Measurements from ENCODE around the gene CEBPE.

CEBPE gene

DNA sequence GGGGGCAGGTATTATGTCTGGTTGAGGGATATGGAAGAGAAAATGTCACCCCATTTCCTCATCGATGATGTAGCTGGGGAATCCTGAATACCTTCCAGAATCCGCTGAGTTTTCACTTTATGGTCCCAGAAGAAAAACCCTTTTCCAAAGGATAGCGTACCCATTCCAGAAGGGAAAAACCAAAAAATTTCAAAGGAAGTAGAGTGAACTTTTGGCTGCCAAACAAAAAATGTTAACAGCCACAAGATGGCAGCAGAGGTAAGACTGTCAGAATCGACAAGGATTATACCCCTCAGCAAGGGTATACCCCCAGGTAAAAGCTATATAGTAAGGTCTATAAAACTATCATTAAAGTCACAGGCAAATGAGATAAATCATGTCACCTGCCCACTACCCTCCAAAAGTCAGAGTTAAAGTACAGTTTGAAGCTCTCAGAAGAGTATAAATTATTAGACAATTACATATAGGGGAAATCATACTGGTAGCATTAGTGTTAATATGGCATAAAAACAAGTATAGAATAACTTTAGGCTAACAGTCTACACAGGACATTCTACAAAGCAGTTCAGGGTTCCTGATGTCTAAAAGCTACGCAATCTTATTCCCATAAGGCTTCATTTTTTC is 42.2 kb downstream of the CEBPE start:
- Histone ChIP-seq H3K9me3 (ENCODE audit: control extremely low read depth in 1 of 5, control insufficient read depth in 4 of 5, insufficient read depth in 2 of 5, low read depth in 1 of 5, low read length in 4 of 5) (no peaks in the 10 kb centered on the region), H3K4me3 (ENCODE audit: control insufficient read depth in 1 of 7, extremely low read depth in 1 of 7, insufficient read depth in 4 of 7, low read depth in 2 of 7, low read length in 6 of 7) (no peak overlapping the region), H3K36me3 (ENCODE audit: control insufficient read depth in 4 of 4, insufficient read depth in 4 of 4, low read length in 3 of 4) (peaks cover 42 to 88% (median 71%) of the 10 kb centered on the region in 4 experiments), H3K27me3 (replicated peaks in 2 of 5; ENCODE audit: control insufficient read depth in 4 of 5, insufficient read depth in 5 of 5, low read length in 4 of 5) (no peaks in the 10 kb centered on the region), H3K4me1 (ENCODE audit: control extremely low read depth in 1 of 4, control insufficient read depth in 4 of 4, insufficient read depth in 4 of 4, low read length in 3 of 4) (peaks cover 0 to 6% (median 5%) of the 10 kb centered on the region in 4 experiments), H3K27ac (ENCODE audit: insufficient read depth in 1 of 2, low read depth in 1 of 2, low read length in 2 of 2, poor library complexity in 1 of 2, severe bottlenecking in 2 of 2) (no peak overlapping the region)
- ChIA-PET POLR2A (interaction anchor here (1.2 to 2.1 kb wide), 2 partner anchors 18 to 105 kb away, joined by 3 to 16 read pairs; partner anchors contain the start of genes ACIN1 and C14orf119), CTCF (interaction anchor here (0.6 to 17.5 kb wide), 25 partner anchors 9 to 254 kb away, joined by 3 to 200 read pairs (median 8); partner anchors contain the start of genes ACIN1 and C14orf119)
- 97% methylated on average over 3 of the region's 5 CpGs for WGBS (ENCODE audit: insufficient coverage)
- DNase-seq: peak; percentile 35 to 65 (median 51)

DNA sequence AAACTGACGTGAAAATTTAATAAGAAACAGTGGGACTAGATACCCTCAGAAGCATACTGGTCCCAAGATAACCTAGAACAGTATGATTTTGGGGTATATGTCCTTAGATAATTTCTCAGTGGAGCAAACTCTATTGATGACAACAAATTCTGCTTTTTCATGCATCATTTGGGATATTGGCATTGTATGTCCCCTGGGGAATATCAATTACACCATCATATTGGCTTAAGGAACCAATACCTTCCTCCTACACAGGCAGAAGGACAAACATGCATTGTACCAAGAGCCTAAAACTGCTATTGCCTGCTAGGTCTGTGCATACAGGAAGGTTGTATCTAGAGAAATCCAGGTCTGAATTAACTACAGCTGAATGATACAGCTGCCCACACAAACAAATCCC is 44.1 kb downstream of the CEBPE start:
- 88% methylated on average over 1 of the region's 1 CpG for WGBS (ENCODE audit: insufficient coverage)
- Histone ChIP-seq H3K27ac (ENCODE audit: insufficient read depth in 1 of 2, low read depth in 1 of 2, low read length in 2 of 2, poor library complexity in 1 of 2, severe bottlenecking in 2 of 2) (no peak overlapping the region), H3K4me3 (ENCODE audit: control insufficient read depth in 1 of 7, extremely low read depth in 1 of 7, insufficient read depth in 4 of 7, low read depth in 2 of 7, low read length in 6 of 7) (no peak overlapping the region), H3K9me3 (ENCODE audit: control extremely low read depth in 1 of 5, control insufficient read depth in 4 of 5, insufficient read depth in 2 of 5, low read depth in 1 of 5, low read length in 4 of 5) (no peaks in the 10 kb centered on the region), H3K27me3 (replicated peaks in 2 of 5; ENCODE audit: control insufficient read depth in 4 of 5, insufficient read depth in 5 of 5, low read length in 4 of 5) (no peaks in the 10 kb centered on the region), H3K4me1 (ENCODE audit: control extremely low read depth in 1 of 4, control insufficient read depth in 4 of 4, insufficient read depth in 4 of 4, low read length in 3 of 4) (peaks cover 0 to 23% (median 20%) of the 10 kb centered on the region in 4 experiments), H3K36me3 (ENCODE audit: control insufficient read depth in 4 of 4, insufficient read depth in 4 of 4, low read length in 3 of 4) (peaks cover 27 to 72% (median 56%) of the 10 kb centered on the region in 4 experiments)
- ChIA-PET CTCF (interaction anchor here (1.0 to 17.5 kb wide), 6 partner anchors 11 to 111 kb away, joined by 3 to 200 read pairs (median 14); partner anchors contain the start of gene ACIN1), POLR2A (no interaction called here)
- DNase-seq: no peak

DNA sequence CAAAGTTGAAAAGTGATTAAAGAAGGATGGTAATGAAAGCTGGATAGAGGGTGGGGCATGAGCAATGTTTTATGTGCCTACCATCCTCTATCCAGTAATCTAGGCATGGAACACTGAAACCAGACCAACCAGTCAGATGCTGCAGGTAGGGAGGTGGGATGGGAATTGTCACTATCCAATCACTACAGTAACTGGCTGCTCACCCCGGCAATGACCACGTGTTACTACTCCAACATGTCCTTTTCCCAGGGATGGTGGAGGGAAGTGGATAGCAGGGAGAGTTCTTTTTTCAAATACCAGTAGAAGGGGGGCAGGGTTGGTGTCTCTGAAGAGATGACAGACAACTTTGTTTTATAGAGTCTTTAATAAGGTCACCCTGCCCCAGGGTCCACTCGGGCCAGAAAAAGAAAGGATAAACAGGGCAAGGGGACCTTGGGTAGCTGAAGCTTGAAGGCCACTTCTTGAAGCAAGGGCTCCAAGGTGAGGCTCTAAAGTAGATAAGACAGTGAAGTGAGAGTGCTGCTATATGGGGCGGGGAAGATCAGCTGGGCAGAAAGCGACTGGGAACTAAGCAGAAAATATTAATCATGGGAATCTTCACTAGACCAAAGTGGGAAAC is 47.0 kb downstream of the CEBPE start:
- Histone ChIP-seq H3K27ac (ENCODE audit: insufficient read depth in 1 of 2, low read depth in 1 of 2, low read length in 2 of 2, poor library complexity in 1 of 2, severe bottlenecking in 2 of 2) (peak overlapping the region; percentile 73 to 92), H3K4me3 (ENCODE audit: control insufficient read depth in 1 of 7, extremely low read depth in 1 of 7, insufficient read depth in 4 of 7, low read depth in 2 of 7, low read length in 6 of 7) (peak overlapping the region in 5 of 7 experiments; percentile 88 to 97 (median 92)), H3K4me1 (ENCODE audit: control extremely low read depth in 1 of 4, control insufficient read depth in 4 of 4, insufficient read depth in 4 of 4, low read length in 3 of 4) (peaks cover 0 to 33% (median 28%) of the 10 kb centered on the region in 4 experiments), H3K36me3 (ENCODE audit: control insufficient read depth in 4 of 4, insufficient read depth in 4 of 4, low read length in 3 of 4) (peaks cover 20 to 63% (median 45%) of the 10 kb centered on the region in 4 experiments), H3K9me3 (ENCODE audit: control extremely low read depth in 1 of 5, control insufficient read depth in 4 of 5, insufficient read depth in 2 of 5, low read depth in 1 of 5, low read length in 4 of 5) (no peaks in the 10 kb centered on the region), H3K27me3 (replicated peaks in 2 of 5; ENCODE audit: control insufficient read depth in 4 of 5, insufficient read depth in 5 of 5, low read length in 4 of 5) (no peaks in the 10 kb centered on the region)
- ChIA-PET CTCF (interaction anchor here (0.7 to 17.5 kb wide), 12 partner anchors 11 to 116 kb away, joined by 3 to 200 read pairs (median 14); partner anchors contain the start of genes ACIN1, C14orf119, CDH24 and CIROP), POLR2A (interaction anchor here (0.6 to 1.7 kb wide), 4 partner anchors 17 to 65 kb away, joined by 3 read pairs; partner anchors contain the start of genes ACIN1 and C14orf119)
- DNase-seq: no peak
- 82% methylated on average over 3 of the region's 5 CpGs for WGBS (ENCODE audit: insufficient coverage)

DNA sequence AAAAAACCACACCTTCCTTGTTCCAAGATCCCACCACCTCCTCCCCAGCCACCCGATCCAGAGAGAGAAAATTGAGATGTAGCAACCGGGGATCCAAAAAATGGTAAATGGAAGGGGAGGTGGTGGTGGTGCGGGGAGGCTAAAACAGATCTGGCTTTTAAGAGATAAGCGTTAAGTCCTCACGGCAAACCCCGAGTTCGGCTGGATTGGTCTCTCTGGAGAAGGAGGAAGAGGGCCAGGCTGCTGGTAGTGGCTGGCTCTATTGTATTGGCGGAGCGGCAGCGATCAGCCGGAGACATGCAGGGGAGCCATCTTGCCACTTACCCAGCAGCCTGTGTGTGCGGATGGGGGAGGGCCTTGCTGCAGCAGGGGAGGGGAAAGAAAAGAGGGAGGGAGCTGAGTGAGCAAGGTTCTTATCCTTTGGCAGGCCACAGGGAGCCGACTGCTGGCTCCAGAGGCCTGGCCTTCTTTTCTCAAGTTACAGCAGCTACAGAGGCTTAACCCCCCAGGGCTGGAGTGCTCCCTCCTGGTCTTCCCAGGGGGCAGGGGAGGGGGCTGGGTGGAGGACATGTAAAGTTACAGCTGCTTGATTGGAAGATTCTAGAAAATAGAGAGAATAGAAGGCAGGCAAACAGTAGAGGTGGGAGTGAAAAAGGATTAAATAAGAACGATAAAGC is 47.7 kb downstream of the CEBPE start:
- 0% methylated on average over 10 of the region's 14 CpGs for WGBS (ENCODE audit: insufficient coverage)
- ChIA-PET CTCF (interaction anchor here (1.0 to 17.5 kb wide), 16 partner anchors 10 to 111 kb away, joined by 3 to 200 read pairs (median 9); partner anchors contain the start of genes ACIN1, C14orf119, CDH24 and CIROP), POLR2A (interaction anchor here (0.6 to 1.7 kb wide), 4 partner anchors 18 to 64 kb away, joined by 3 read pairs; partner anchors contain the start of genes ACIN1 and C14orf119)
- no peaks in the 10 kb centered on the region for H3K27me3 ChIP-seq (replicated peaks in 2 of 5; ENCODE audit: control insufficient read depth in 4 of 5, insufficient read depth in 5 of 5, low read length in 4 of 5)
- peak overlapping the region; percentile 59 to 97 (median 92) for H3K4me3 ChIP-seq (ENCODE audit: control insufficient read depth in 1 of 7, extremely low read depth in 1 of 7, insufficient read depth in 4 of 7, low read depth in 2 of 7, low read length in 6 of 7)
- H3K27ac ChIP-seq (ENCODE audit: insufficient read depth in 1 of 2, low read depth in 1 of 2, low read length in 2 of 2, poor library complexity in 1 of 2, severe bottlenecking in 2 of 2): peak overlapping the region; percentile 73 to 92
- H3K36me3 ChIP-seq (ENCODE audit: control insufficient read depth in 4 of 4, insufficient read depth in 4 of 4, low read length in 3 of 4): peaks cover 18 to 63% (median 45%) of the 10 kb centered on the region in 4 experiments
- DNase-seq: peak; percentile 88 to 94 (median 90)
- peaks cover 0 to 33% (median 28%) of the 10 kb centered on the region in 4 experiments for H3K4me1 ChIP-seq (ENCODE audit: control extremely low read depth in 1 of 4, control insufficient read depth in 4 of 4, insufficient read depth in 4 of 4, low read length in 3 of 4)
- H3K9me3 ChIP-seq (ENCODE audit: control extremely low read depth in 1 of 5, control insufficient read depth in 4 of 5, insufficient read depth in 2 of 5, low read depth in 1 of 5, low read length in 4 of 5): no peaks in the 10 kb centered on the region

DNA sequence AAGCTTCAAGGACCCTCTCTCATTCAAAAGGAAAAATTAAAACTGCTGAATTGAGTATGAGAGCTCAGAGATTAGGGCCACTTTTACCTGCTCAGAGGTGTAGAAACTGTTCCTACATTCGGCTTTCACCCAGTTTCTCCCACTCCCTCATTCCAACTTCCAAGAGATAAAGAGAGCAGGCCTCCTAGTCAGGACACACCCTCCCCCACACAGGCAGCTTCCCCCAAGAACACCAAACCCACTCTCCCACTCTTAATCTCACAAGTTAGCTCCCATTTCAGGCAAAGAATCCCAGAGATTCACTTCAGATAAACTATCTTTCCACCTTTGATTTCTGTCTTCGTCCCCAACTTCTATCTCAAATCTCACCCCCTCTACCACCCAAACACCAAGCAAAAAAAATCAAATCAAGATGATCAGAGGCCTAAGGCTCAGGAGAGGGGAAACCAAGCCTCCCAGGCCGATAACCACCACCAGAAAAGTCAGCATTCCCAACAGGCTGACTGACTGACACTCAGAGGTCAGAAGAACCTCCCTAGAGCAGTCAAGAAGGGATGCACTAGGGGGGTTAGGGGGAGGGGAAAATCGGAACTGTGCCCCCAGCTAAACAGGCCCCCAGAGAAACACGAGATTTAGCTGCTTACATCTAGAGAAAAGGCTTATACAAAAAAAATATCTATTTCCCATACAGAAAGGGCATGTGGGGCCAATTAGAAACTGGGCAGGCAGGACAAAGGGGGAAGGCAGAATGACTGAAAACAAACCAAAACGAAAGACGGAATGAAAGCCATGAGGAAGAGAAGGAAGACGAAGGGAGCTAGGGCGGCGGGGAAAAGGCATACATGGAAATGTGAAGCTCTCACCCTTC is 48.6 kb downstream of the CEBPE start:
- 17% methylated on average over 6 of the region's 10 CpGs for WGBS (ENCODE audit: insufficient coverage)
- H3K27ac ChIP-seq (ENCODE audit: insufficient read depth in 1 of 2, low read depth in 1 of 2, low read length in 2 of 2, poor library complexity in 1 of 2, severe bottlenecking in 2 of 2): peak overlapping the region; percentile 73 to 92
- no peaks in the 10 kb centered on the region for H3K27me3 ChIP-seq (replicated peaks in 2 of 5; ENCODE audit: control insufficient read depth in 4 of 5, insufficient read depth in 5 of 5, low read length in 4 of 5)
- peaks cover 0 to 33% (median 28%) of the 10 kb centered on the region in 4 experiments for H3K4me1 ChIP-seq (ENCODE audit: control extremely low read depth in 1 of 4, control insufficient read depth in 4 of 4, insufficient read depth in 4 of 4, low read length in 3 of 4)
- ChIA-PET POLR2A (interaction anchor here (1.0 to 1.7 kb wide), 2 partner anchors 19 to 24 kb away, joined by 3 read pairs; partner anchors contain the start of genes ACIN1 and C14orf119), CTCF (interaction anchor here (1.0 to 17.5 kb wide), 16 partner anchors 9 to 112 kb away, joined by 3 to 200 read pairs (median 8); partner anchors contain the start of genes ACIN1, C14orf119 and CDH24)
- no peaks in the 10 kb centered on the region for H3K9me3 ChIP-seq (ENCODE audit: control extremely low read depth in 1 of 5, control insufficient read depth in 4 of 5, insufficient read depth in 2 of 5, low read depth in 1 of 5, low read length in 4 of 5)
- H3K4me3 ChIP-seq (ENCODE audit: control insufficient read depth in 1 of 7, extremely low read depth in 1 of 7, insufficient read depth in 4 of 7, low read depth in 2 of 7, low read length in 6 of 7): peak overlapping the region in 6 of 7 experiments; percentile 88 to 97 (median 92)
- DNase-seq: no peak
- peaks cover 21 to 64% (median 41%) of the 10 kb centered on the region in 4 experiments for H3K36me3 ChIP-seq (ENCODE audit: control insufficient read depth in 4 of 4, insufficient read depth in 4 of 4, low read length in 3 of 4)

DNA sequence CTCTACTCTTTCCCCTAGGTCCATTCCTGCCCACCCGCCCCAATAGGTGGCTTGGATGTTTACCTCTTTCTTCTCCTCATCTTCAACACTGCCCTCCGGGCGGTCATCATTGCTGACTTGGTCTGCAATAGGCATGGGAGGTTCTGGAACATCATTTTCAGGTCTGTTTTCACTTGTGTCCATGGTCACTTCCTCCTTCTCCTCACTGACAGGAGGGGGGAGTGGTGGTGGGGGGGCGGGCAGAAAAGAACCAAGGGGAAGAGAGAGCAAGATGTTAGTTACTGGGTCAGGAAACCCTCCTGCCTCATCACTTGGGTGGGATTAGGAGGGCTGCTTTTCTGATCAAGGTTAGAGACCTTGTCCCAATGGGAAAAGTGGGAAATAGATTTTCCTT is 49.6 kb downstream of the CEBPE start:
- Histone ChIP-seq H3K27me3 (replicated peaks in 2 of 5; ENCODE audit: control insufficient read depth in 4 of 5, insufficient read depth in 5 of 5, low read length in 4 of 5) (no peaks in the 10 kb centered on the region), H3K27ac (ENCODE audit: insufficient read depth in 1 of 2, low read depth in 1 of 2, low read length in 2 of 2, poor library complexity in 1 of 2, severe bottlenecking in 2 of 2) (no peak overlapping the region), H3K4me3 (ENCODE audit: control insufficient read depth in 1 of 7, extremely low read depth in 1 of 7, insufficient read depth in 4 of 7, low read depth in 2 of 7, low read length in 6 of 7) (no peak overlapping the region), H3K4me1 (ENCODE audit: control extremely low read depth in 1 of 4, control insufficient read depth in 4 of 4, insufficient read depth in 4 of 4, low read length in 3 of 4) (peaks cover 0 to 33% (median 28%) of the 10 kb centered on the region in 4 experiments), H3K36me3 (ENCODE audit: control insufficient read depth in 4 of 4, insufficient read depth in 4 of 4, low read length in 3 of 4) (peaks cover 19 to 63% (median 43%) of the 10 kb centered on the region in 4 experiments), H3K9me3 (ENCODE audit: control extremely low read depth in 1 of 5, control insufficient read depth in 4 of 5, insufficient read depth in 2 of 5, low read depth in 1 of 5, low read length in 4 of 5) (no peaks in the 10 kb centered on the region)
- ChIA-PET CTCF (interaction anchor here (0.8 to 33.6 kb wide), 33 partner anchors 8 to 149 kb away, joined by 3 to 933 read pairs (median 6); partner anchors contain the start of genes ACIN1, AJUBA, C14orf119 and CDH24), POLR2A (interaction anchor here (1.0 kb wide), 2 partner anchors 26 to 40 kb away, joined by 3 read pairs; partner anchors contain the start of genes ACIN1 and C14orf119)
- no peak for DNase-seq
- no CpG with 5 or more reads among the region's 4 CpGs for WGBS (ENCODE audit: insufficient coverage)
